Karpas-422 (cell line): ENCODE measurements around the gene CCNH. TPM values are rescaled to one million over a fixed set of nuclear protein-coding genes. Genes with fewer than 3 reads are reported as not detected.

Experiments
- DNase-seq: peaks from one replicate; pipeline ENCODE4 v3.0.0-alpha.2; 2015
- H2AFZ ChIP-seq: fragments of 200-600 bp; sonication (generic); 2 replicates; pipeline ENCODE4 v1.6.1; 2014; ENCODE audit warnings: antibody characterized with exemption, low read length, mixed read lengths
- H3K27ac ChIP-seq: fragments of 200-600 bp; sonication (generic); 2 replicates; pipeline ENCODE4 v1.5.1; 2014; ENCODE audit warnings: mild to moderate bottlenecking, low read length, moderate library complexity
- H3K27me3 ChIP-seq: fragments of 200-600 bp; sonication (generic); 2 replicates; pipeline ENCODE4 v1.6.1; 2014; ENCODE audit warnings: low read length, mixed read lengths
- H3K36me3 ChIP-seq: fragments of 200-600 bp; sonication (generic); 2 replicates; pipeline ENCODE4 v1.6.1; 2014; ENCODE audit warnings: low read length, mixed read lengths; ENCODE audit not compliant: insufficient read depth
- H3K4me1 ChIP-seq: fragments of 200-600 bp; sonication (generic); 2 replicates; pipeline ENCODE4 v1.6.1; 2014; ENCODE audit warnings: mild to moderate bottlenecking, low read length, mixed read lengths
- H3K4me2 ChIP-seq: fragments of 200-600 bp; sonication (generic); 2 replicates; pipeline ENCODE4 v1.6.1; 2014; ENCODE audit warnings: low read length, low read depth, mild to moderate bottlenecking; ENCODE audit not compliant: poor library complexity, severe bottlenecking
- H3K4me3 ChIP-seq: fragments of 200-600 bp; sonication (generic); 2 replicates; pipeline ENCODE4 v1.5.1; 2014; ENCODE audit warnings: mild to moderate bottlenecking, antibody characterized with exemption, low read length, mixed read lengths
- H3K79me2 ChIP-seq: fragments of 200-600 bp; sonication (generic); 2 replicates; pipeline ENCODE4 v1.6.1; 2014; ENCODE audit warnings: mild to moderate bottlenecking, low read length, mixed read lengths
- H3K9ac ChIP-seq: fragments of 200-600 bp; sonication (generic); 2 replicates; pipeline ENCODE4 v1.6.0; 2014; ENCODE audit warnings: low read length
- H3K9me2 ChIP-seq: fragments of 200-600 bp; sonication (generic), shearing (Covaris generic); replicated peaks from 2 replicates; pipeline ENCODE4 v1.6.0; 2014; ENCODE audit warnings: mild to moderate bottlenecking, low read length, moderate library complexity; ENCODE audit not compliant: insufficient read depth
- H3K9me3 ChIP-seq: fragments of 300-700, 200-600 bp; sonication (generic); 2 replicates; pipeline ENCODE4 v1.6.1; 2014; ENCODE audit warnings: low read length, mixed read lengths
- H4K20me1 ChIP-seq: fragments of 200-600 bp; sonication (generic); 2 replicates; pipeline ENCODE4 v1.6.1; 2014; ENCODE audit warnings: mild to moderate bottlenecking, antibody characterized with exemption, low read length, low read depth; ENCODE audit not compliant: insufficient read depth
- total RNA-seq: library from RNA; depleted of rRNA; stranded (reverse); fragments of >200 nt; shearing (Covaris generic); gene quantifications from 2 replicates; pipeline ENCODE4 v1.2.3, GENCODE V29; 2014; ENCODE audit warnings: low replicate concordance

CCNH gene
- total RNA-seq, 1 experiment from 2014 or later: 149 TPM

- no peaks in the 10 kb centered on the region for H3K9me3 ChIP-seq
- H3K27ac ChIP-seq: no peak overlapping the region
- H3K9ac ChIP-seq: no peak overlapping the region
- H3K36me3 ChIP-seq: peaks cover 20% of the 10 kb centered on the region; the same call in 1 of the 2 replicates
- no peak overlapping the region for H2AFZ ChIP-seq
- H3K27me3 ChIP-seq: no peaks in the 10 kb centered on the region
- peaks cover 7% of the 10 kb centered on the region; the same call in 1 of the 2 replicates for H3K4me1 ChIP-seq
- no peak for DNase-seq
- no peaks in the 10 kb centered on the region for H4K20me1 ChIP-seq
- no peak overlapping the region for H3K4me3 ChIP-seq
- no peak overlapping the region for H3K4me2 ChIP-seq
- no peaks in the 10 kb centered on the region for H3K9me2 ChIP-seq
- H3K79me2 ChIP-seq: peaks cover 18% of the 10 kb centered on the region
Observed at GRCh38 chr5:87369431-87369830, 43.3 kb downstream of the CCNH start.

DNA sequence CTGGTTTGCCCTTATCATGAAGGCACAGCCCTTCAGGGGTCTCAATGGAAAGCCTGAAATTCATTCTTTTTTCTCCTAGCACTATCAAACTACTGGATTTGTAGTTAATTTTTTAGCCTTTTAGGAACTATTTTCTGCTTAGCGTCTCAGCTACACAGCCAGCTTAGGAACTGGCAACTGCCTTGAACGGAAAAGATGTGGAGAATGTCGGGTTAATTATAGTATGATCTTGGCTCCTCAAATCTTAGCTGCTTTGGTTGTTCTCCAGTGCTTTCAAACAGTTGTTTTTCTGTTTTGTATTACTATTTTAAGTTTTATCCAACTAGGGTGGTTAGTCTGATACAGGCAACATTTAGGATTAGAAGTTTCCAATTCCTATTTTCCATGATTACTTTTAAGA lies 44.1 kb downstream of the CCNH start:
- Histone ChIP-seq H3K79me2 (peaks cover 18% of the 10 kb centered on the region), H3K9me3 (no peaks in the 10 kb centered on the region), H3K4me3 (no peak overlapping the region), H3K9me2 (no peaks in the 10 kb centered on the region), H3K27ac (no peak overlapping the region), H3K4me1 (peaks cover 7% of the 10 kb centered on the region; the same call in 1 of the 2 replicates), H2AFZ (no peak overlapping the region), H3K36me3 (peaks cover 25% of the 10 kb centered on the region; the same call in 1 of the 2 replicates), H3K27me3 (no peaks in the 10 kb centered on the region), H3K9ac (no peak overlapping the region), H4K20me1 (no peaks in the 10 kb centered on the region), H3K4me2 (no peak overlapping the region)
- DNase-seq: no peak

GRCh38 chr5:87367243-87367642 lies 45.5 kb downstream of the CCNH start:
- Histone ChIP-seq H3K4me3 (no peak overlapping the region), H3K9me2 (no peaks in the 10 kb centered on the region), H3K4me1 (no peaks in the 10 kb centered on the region; the same call in 1 of the 2 replicates), H3K9ac (no peak overlapping the region), H4K20me1 (no peaks in the 10 kb centered on the region), H3K79me2 (peaks cover 18% of the 10 kb centered on the region), H3K4me2 (no peak overlapping the region), H3K27ac (no peak overlapping the region), H2AFZ (no peak overlapping the region), H3K36me3 (peaks cover 30% of the 10 kb centered on the region; the same call in 1 of the 2 replicates), H3K27me3 (no peaks in the 10 kb centered on the region), H3K9me3 (no peaks in the 10 kb centered on the region)
- no peak for DNase-seq

GRCh38 chr5:87361536-87362213 lies 51.1 kb downstream of the CCNH start:
- Histone ChIP-seq H3K4me3 (no peak overlapping the region), H3K9ac (no peak overlapping the region), H3K27me3 (no peaks in the 10 kb centered on the region), H3K4me1 (peaks cover 4% of the 10 kb centered on the region; the same call in 1 of the 2 replicates), H3K36me3 (peaks cover 23% of the 10 kb centered on the region; the same call in 1 of the 2 replicates), H2AFZ (no peak overlapping the region), H3K9me2 (no peaks in the 10 kb centered on the region), H3K9me3 (no peaks in the 10 kb centered on the region), H3K4me2 (no peak overlapping the region), H3K27ac (no peak overlapping the region), H3K79me2 (no peaks in the 10 kb centered on the region; the same call in 1 of the 2 replicates), H4K20me1 (no peaks in the 10 kb centered on the region)
- DNase-seq: no peak

DNA sequence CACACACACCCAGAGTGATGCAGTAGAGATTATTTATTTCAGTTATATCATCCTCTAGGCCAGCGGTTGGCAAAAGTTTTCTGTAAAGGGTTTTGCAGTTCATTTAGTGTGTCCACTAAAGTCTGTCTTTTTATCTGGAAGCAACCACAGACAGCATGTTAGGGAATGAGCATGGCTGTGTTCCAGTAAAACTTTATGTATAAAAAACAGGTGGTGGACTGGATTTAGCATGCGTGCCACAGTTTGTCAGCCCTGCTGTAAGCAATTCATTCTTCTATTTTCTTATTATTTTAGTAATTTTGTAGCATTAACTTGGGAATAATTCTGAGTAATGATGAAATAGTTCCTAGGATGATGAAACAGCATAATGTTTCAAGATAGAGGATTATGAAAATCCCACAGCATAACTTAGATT lies 51.7 kb downstream of the CCNH start:
- H3K36me3 ChIP-seq: peaks cover 22% of the 10 kb centered on the region; the same call in 1 of the 2 replicates
- no peaks in the 10 kb centered on the region for H3K27me3 ChIP-seq
- H3K4me2 ChIP-seq: no peak overlapping the region
- no peak overlapping the region for H3K4me3 ChIP-seq
- no peak overlapping the region for H3K27ac ChIP-seq
- no peaks in the 10 kb centered on the region for H4K20me1 ChIP-seq
- no peaks in the 10 kb centered on the region; the same call in 1 of the 2 replicates for H3K79me2 ChIP-seq
- no peak overlapping the region for H3K9ac ChIP-seq
- H3K9me2 ChIP-seq: no peaks in the 10 kb centered on the region
- no peak overlapping the region for H2AFZ ChIP-seq
- DNase-seq: no peak
- H3K4me1 ChIP-seq: peaks cover 4% of the 10 kb centered on the region; the same call in 1 of the 2 replicates
- H3K9me3 ChIP-seq: no peaks in the 10 kb centered on the region

DNA sequence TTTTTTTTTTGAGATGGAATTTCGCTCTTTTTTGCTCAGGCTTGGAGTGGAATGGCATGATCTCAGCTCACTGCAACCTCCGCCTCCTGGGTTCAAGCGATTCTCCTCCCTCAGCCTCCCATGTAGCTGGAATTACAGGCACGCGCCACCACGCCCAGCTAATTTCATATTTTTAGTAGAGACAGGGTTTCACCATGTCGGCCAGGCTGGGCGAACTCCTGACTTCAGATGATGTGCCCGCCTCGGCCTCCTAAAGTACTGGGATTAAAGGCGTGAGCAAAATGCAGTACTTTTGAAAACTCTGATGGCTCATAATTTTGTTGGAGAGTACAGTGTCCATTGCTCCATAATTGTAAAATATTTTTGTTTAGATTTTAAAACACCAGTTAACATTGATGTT lies 52.6 kb downstream of the CCNH start:
- no peak overlapping the region for H2AFZ ChIP-seq
- no peaks in the 10 kb centered on the region for H3K9me2 ChIP-seq

DNA sequence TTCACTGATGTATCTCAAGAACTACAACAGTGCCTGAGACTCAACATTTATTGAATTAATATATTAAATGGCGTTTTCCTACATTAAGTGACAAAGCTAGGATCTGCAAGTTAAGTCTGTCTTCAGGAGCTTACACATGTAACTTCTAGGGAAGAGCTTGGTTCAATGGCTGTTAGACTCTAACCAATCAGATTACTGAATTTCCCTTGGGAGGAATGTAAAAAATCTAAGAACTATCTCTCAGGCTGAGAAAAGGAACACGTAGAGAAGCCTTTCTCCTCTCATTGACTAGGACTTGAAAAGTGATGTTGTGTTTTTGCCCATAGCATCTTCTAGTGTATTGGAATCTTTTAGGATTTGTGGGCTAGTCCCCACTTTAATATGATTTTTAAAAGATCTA lies 53.6 kb downstream of the CCNH start:
- Histone ChIP-seq H3K4me2 (no peak overlapping the region), H3K9me2 (no peaks in the 10 kb centered on the region), H3K9ac (no peak overlapping the region), H3K36me3 (peaks cover 16% of the 10 kb centered on the region; the same call in 1 of the 2 replicates), H3K4me1 (peaks cover 4% of the 10 kb centered on the region; the same call in 1 of the 2 replicates), H3K27me3 (no peaks in the 10 kb centered on the region), H3K9me3 (no peaks in the 10 kb centered on the region), H2AFZ (no peak overlapping the region), H3K79me2 (no peaks in the 10 kb centered on the region), H3K4me3 (no peak overlapping the region), H3K27ac (no peak overlapping the region), H4K20me1 (no peaks in the 10 kb centered on the region)
- no peak for DNase-seq

More for the DNA sequence above, 52.6 kb downstream of the CCNH start:
- Histone ChIP-seq H3K4me2 (no peak overlapping the region), H3K9me3 (no peaks in the 10 kb centered on the region), H3K36me3 (peaks cover 17% of the 10 kb centered on the region; the same call in 1 of the 2 replicates), H3K9ac (no peak overlapping the region), H3K27ac (no peak overlapping the region), H3K79me2 (no peaks in the 10 kb centered on the region; the same call in 1 of the 2 replicates), H3K4me1 (peaks cover 4% of the 10 kb centered on the region; the same call in 1 of the 2 replicates), H3K27me3 (no peaks in the 10 kb centered on the region), H4K20me1 (no peaks in the 10 kb centered on the region), H3K4me3 (no peak overlapping the region)
- no peak for DNase-seq

DNA sequence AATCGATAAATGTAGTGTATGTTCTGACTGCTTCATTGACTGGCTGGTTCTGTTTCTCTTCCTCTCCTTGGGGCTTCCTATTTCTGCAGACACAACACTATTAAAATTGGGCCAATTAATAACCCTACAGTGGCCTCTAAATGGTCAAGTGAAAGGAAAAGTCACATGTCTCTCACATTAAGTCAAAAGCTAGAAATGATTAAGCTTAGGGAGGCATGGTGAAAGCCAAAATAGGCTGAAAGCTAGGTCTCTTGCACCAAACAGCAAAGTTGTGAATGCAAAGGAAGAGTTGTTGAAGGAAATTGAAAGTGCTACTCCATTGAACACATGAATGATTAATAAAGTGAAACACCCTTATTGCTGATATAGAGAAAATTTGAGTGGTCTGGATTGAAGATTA lies 58.2 kb downstream of the CCNH start:
- H3K79me2 ChIP-seq: 0 out of 2 replicates have a peak, but pooled peaks cover 3% of the 10 kb centered on the region
- H3K27me3 ChIP-seq: no peaks in the 10 kb centered on the region
- H3K4me1 ChIP-seq: no peaks in the 10 kb centered on the region
- H3K36me3 ChIP-seq: peaks cover 9% of the 10 kb centered on the region; the same call in 1 of the 2 replicates
- no peak overlapping the region for H3K4me3 ChIP-seq
- no peak for DNase-seq
- no peak overlapping the region for H3K4me2 ChIP-seq
- H3K9me2 ChIP-seq: no peaks in the 10 kb centered on the region
- H3K27ac ChIP-seq: no peak overlapping the region
- no peaks in the 10 kb centered on the region for H4K20me1 ChIP-seq
- no peak overlapping the region for H3K9ac ChIP-seq
- no peaks in the 10 kb centered on the region for H3K9me3 ChIP-seq
- no peak overlapping the region for H2AFZ ChIP-seq
